CD4-positive, alpha-beta T cell (primary cell): ENCODE data around the gene TLCD3A. TPM values are rescaled to one million over a fixed set of nuclear protein-coding genes. Genes with fewer than 3 reads are reported as not detected.
A peak's percentile ranks its signal among the peaks of the same experiment; 100 is the strongest.

Source experiments
- ATAC-seq: fragments of 200-7000 bp; cut with Tn5 transposase; one replicate; pipeline ENCODE4 v1.10.0; 2022; ENCODE audit warnings: mild to moderate bottlenecking; ENCODE audit not compliant: poor library complexity
- CTCF ChIA-PET: fragments of 350-600 bp; sonication (Branson Sonifier 250); formaldehyde crosslinking; loops from one replicate; lab custom pipeline; 2021; ENCODE audit warnings: antibody characterized with exemption, inconsistent platforms; lab: Charles Lee
- POLR2A ChIA-PET: fragments of 350-600 bp; sonication (Branson Sonifier 250); formaldehyde crosslinking; loops from one replicate; lab custom pipeline; 2021; ENCODE audit warnings: antibody characterized with exemption, inconsistent platforms; lab: Charles Lee
- DNase-seq, 14 experiments: peaks; one replicate each; pipeline ENCODE4 v3.0.0-alpha.2; 2013 to 2020; ENCODE audit warnings: mixed read lengths in 2 of 14
- H3K27ac ChIP-seq, 2 donors: one replicate each; pipeline versions ENCODE4 v1.5.1 to v1.7.0; 2013; ENCODE audit warnings: low read length in 2 of 2, low read depth in 1 of 2, mild to moderate bottlenecking in 1 of 2
- H3K27me3 ChIP-seq, 2 experiments: 1 replicate in 1 of 2; 2 replicates in 1 of 2; pipeline versions ENCODE4 v1.6.1 to v1.7.0; 2013; ENCODE audit warnings: low read length in 2 of 2, control low read depth in 1 of 2, mild to moderate bottlenecking in 1 of 2, moderate library complexity in 1 of 2; ENCODE audit not compliant: insufficient read depth in 2 of 2, control insufficient read depth in 1 of 2
- H3K36me3 ChIP-seq: one replicate; pipeline ENCODE4 v1.6.1; 2013; ENCODE audit warnings: low read length, control low read depth; ENCODE audit not compliant: insufficient read depth
- H3K4me1 ChIP-seq: one replicate; pipeline ENCODE4 v1.6.1; 2013; ENCODE audit warnings: low read length, control low read depth; ENCODE audit not compliant: insufficient read depth
- H3K4me3 ChIP-seq: one replicate; pipeline ENCODE4 v1.5.1; 2013; ENCODE audit warnings: mild to moderate bottlenecking, low read length, moderate library complexity
- H3K9me3 ChIP-seq, 2 experiments: 1 replicate in 1 of 2; 2 replicates in 1 of 2; pipeline versions ENCODE4 v1.6.1 to v1.7.0; 2013; ENCODE audit warnings: low read length in 2 of 2, mild to moderate bottlenecking in 2 of 2, control low read depth in 1 of 2, moderate library complexity in 1 of 2; ENCODE audit not compliant: control insufficient read depth in 1 of 2, insufficient read depth in 1 of 2
- H3K27ac Mint-ChIP-seq: one replicate; pipeline ENCODE4 v1.8.0; 2020; ENCODE audit warnings: mixed read lengths
- H3K27me3 Mint-ChIP-seq: one replicate; pipeline ENCODE4 v1.8.0; 2021; ENCODE audit warnings: mixed read lengths
- H3K36me3 Mint-ChIP-seq: one replicate; pipeline ENCODE4 v1.8.0; 2021; ENCODE audit warnings: low read depth, mixed read lengths
- H3K4me1 Mint-ChIP-seq: one replicate; pipeline ENCODE4 v1.8.0; 2021; ENCODE audit warnings: low read depth, mixed read lengths
- H3K4me3 Mint-ChIP-seq: one replicate; pipeline ENCODE4 v1.8.0; 2020; ENCODE audit warnings: mild to moderate bottlenecking, mixed read lengths
- H3K9me3 Mint-ChIP-seq: one replicate; pipeline ENCODE4 v1.8.0; 2020; ENCODE audit warnings: mixed read lengths
- intact Hi-C, 2 experiments: fragments of 100-400 bp; cut with DNase I in 1 of 2; cut with micrococcal nuclease in 1 of 2; formaldehyde crosslinking; loops; one replicate each; pipeline versions ENCODE4 v1.15.1 to v1.9.0; 2023 to 2025; cut with DNase I, micrococcal nuclease
- total RNA-seq, 174 experiments: library from RNA in 2 of 174; stranded (reverse) in 2 of 174; gene quantifications; one replicate each; pipeline ENCODE4 v1.2.3 and lab custom pipeline; 2021 to 2026
- TF ChIP-seq, protein P1 (sequence below): fragments of 200-600 bp; IDR thresholded peaks from one replicate; pipeline ENCODE4 v1.8.0; 2022; ENCODE audit warnings: antibody characterized with exemption, mild to moderate bottlenecking

The TLCD3A gene
- total RNA-seq, 2 experiments from 2014 or later: 0.63 to 0.75 TPM

DNA sequence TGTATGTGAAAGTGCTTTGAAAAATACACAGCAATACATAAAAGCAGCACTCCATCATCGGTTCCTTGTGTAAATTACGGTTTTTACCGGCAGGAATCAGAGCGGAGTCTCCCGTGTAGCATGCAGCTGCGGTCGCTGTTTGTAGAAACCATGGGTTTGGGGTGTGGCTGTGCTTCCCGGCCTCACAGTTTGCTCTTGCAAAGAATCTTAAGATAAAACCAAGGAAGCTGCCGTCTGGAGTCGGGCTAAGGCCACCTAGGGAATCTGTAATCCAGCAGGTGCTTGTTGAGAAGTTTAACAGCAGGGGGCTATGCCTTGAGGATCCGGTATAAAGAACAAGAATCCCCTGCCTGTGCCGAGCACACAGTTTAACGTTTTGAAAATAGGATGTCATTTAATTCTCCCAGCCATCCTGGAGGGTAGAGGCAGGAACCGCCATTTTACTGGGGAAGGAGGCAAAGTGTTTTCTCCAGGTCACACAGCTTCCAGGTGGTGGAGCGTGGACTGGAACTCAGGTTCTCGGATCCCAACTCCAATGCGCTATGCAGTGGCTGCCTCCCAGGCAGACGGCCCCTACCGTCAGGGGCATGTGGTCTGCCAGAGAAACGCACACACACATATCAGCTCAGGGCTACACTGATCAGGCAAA lies 6.0 kb upstream of the TLCD3A start:
- Mint-ChIP-seq H3K4me1 (no peaks in the 10 kb centered on the region), H3K4me3 (no peak overlapping the region), H3K9me3 (no peaks in the 10 kb centered on the region), H3K36me3 (no peaks in the 10 kb centered on the region), H3K27ac (no peak overlapping the region), H3K27me3 (peaks cover 30% of the 10 kb centered on the region)
- DNase-seq (no peak), ATAC-seq (no peak)
- Histone ChIP-seq H3K4me1 (peaks cover 1% of the 10 kb centered on the region), H3K27me3 (peaks cover 8 to 9% of the 10 kb centered on the region in 2 experiments), H3K27ac (no peak overlapping the region), H3K36me3 (no peaks in the 10 kb centered on the region), H3K9me3 (no peaks in the 10 kb centered on the region), H3K4me3 (no peak overlapping the region)
- intact Hi-C loops: no loop called here
- CTCF ChIA-PET: no interaction called here
- POLR2A ChIA-PET: interaction anchor here (0.8 kb wide), 1 partner anchor 13 kb away, joined by 3 read pairs; no protein-coding TSS in a partner anchor
- TF ChIP-seq, protein P1, sequence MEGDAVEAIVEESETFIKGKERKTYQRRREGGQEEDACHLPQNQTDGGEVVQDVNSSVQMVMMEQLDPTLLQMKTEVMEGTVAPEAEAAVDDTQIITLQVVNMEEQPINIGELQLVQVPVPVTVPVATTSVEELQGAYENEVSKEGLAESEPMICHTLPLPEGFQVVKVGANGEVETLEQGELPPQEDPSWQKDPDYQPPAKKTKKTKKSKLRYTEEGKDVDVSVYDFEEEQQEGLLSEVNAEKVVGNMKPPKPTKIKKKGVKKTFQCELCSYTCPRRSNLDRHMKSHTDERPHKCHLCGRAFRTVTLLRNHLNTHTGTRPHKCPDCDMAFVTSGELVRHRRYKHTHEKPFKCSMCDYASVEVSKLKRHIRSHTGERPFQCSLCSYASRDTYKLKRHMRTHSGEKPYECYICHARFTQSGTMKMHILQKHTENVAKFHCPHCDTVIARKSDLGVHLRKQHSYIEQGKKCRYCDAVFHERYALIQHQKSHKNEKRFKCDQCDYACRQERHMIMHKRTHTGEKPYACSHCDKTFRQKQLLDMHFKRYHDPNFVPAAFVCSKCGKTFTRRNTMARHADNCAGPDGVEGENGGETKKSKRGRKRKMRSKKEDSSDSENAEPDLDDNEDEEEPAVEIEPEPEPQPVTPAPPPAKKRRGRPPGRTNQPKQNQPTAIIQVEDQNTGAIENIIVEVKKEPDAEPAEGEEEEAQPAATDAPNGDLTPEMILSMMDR: no peak

DNA sequence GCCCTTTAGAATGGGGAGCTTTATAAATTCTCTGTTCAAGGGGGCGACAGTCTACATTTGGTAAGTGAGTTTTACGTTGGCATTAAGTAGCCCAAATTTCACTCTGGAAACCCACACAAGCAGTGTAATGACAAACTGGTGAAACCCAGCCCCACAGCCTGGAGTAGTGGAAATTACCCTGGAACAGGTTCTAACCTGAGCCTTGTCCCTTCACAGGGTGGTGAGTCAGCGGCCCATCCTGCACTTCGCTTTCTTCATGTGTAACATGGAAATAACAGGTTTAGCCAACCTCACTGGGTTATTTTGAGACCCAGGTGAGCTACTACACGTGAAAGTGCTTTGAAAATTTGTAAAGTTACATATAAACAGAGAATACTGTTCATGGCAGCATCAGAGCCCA lies 3.5 kb upstream of the TLCD3A start:
- Mint-ChIP-seq H3K9me3 (no peaks in the 10 kb centered on the region), H3K4me1 (peaks cover 7% of the 10 kb centered on the region), H3K4me3 (no peak overlapping the region), H3K27me3 (peaks cover 30% of the 10 kb centered on the region), H3K36me3 (no peaks in the 10 kb centered on the region), H3K27ac (no peak overlapping the region)
- POLR2A ChIA-PET: no interaction called here
- intact Hi-C loops: no loop called here
- Histone ChIP-seq H3K9me3 (no peaks in the 10 kb centered on the region), H3K27me3 (peaks cover 8 to 13% of the 10 kb centered on the region in 2 experiments), H3K27ac (no peak overlapping the region), H3K36me3 (no peaks in the 10 kb centered on the region), H3K4me3 (no peak overlapping the region), H3K4me1 (peaks cover 14% of the 10 kb centered on the region)
- DNase-seq: no peak
- TF ChIP-seq, protein P1: no peak
- CTCF ChIA-PET: interaction anchor here (0.7 kb wide), 2 partner anchors 14 to 24 kb away, joined by 3 to 4 read pairs; no protein-coding TSS in a partner anchor
- no peak for ATAC-seq

DNA sequence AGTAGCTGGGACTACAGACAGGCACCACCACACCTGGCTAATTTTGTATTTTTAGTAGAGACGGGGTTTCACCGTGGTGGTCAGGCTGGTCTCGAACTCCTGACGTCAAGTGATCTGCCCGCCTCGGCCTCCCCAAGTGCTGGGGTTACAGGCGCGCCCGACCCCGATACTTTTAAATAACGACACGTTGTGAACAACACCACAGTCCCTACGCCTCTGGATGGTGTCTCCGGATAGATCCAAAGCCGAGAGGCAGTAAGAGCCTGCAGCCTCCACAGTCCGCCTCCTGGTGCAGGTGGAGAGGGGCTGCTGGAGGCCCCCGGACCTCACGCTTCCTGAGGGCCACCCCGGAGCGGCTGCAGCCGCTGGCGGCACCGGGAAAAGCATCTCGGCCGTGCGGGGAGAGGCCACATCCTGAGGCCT lies 741 bp upstream of the TLCD3A start:
- Mint-ChIP-seq H3K4me3 (peak overlapping the region; percentile 68), H3K27me3 (peaks cover 30% of the 10 kb centered on the region), H3K27ac (no peak overlapping the region), H3K4me1 (peaks cover 7% of the 10 kb centered on the region), H3K36me3 (no peaks in the 10 kb centered on the region), H3K9me3 (no peaks in the 10 kb centered on the region)
- CTCF ChIA-PET: no interaction called here
- no peak for DNase-seq
- POLR2A ChIA-PET: interaction anchor here (1.0 kb wide), 1 partner anchor 20 kb away, joined by 5 read pairs; no protein-coding TSS in a partner anchor
- peak; percentile 21 for ATAC-seq
- H3K4me3 ChIP-seq: peak overlapping the region; percentile 52
- peaks cover 14% of the 10 kb centered on the region for H3K4me1 ChIP-seq
- peaks cover 8 to 13% of the 10 kb centered on the region in 2 experiments for H3K27me3 ChIP-seq
- TF ChIP-seq, protein P1: no peak
- no peaks in the 10 kb centered on the region for H3K36me3 ChIP-seq
- no peak overlapping the region for H3K27ac ChIP-seq
- intact Hi-C loops: loop anchor here in 1 of 2 experiments (2.0 kb wide), 1 partner anchor 19 kb away; no protein-coding TSS in a partner anchor
- no peaks in the 10 kb centered on the region for H3K9me3 ChIP-seq
